Amygdala (tissue), 56 donors: ENCODE results near the gene SLC24A3.

Experiments used
- DNase-seq, 56 donors: peaks; one replicate each; lab custom pipeline; 2025; lab: John Stamatoyannopoulos, UW

SLC24A3 gene

GRCh38 chr20:19335341-19335740, 122.9 kb downstream of the SLC24A3 start:
- DNase-seq: no peak

DNA sequence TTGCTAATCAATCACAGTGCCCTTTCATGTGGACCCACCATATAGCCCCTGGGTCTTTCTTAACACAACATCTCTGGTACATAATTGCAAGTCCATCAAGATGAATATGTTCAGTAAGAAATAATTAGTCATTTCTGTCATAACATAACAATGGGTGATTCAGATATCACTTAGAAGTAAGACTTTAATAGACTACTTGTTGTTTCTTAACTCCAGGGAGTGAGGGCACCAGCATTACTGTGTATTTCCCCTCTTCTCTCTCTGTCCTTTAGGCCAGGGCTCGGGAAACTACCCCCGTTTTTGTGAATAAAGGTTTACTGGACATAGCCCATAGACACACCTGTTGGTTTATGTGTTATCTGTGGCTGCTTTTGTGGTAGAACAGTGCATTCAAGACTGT, 123.5 kb downstream of the SLC24A3 start:
- DNase-seq: no peak

- no peak for DNase-seq
Observed at GRCh38 chr20:19336631-19337030, 124.2 kb downstream of the SLC24A3 start.

DNA sequence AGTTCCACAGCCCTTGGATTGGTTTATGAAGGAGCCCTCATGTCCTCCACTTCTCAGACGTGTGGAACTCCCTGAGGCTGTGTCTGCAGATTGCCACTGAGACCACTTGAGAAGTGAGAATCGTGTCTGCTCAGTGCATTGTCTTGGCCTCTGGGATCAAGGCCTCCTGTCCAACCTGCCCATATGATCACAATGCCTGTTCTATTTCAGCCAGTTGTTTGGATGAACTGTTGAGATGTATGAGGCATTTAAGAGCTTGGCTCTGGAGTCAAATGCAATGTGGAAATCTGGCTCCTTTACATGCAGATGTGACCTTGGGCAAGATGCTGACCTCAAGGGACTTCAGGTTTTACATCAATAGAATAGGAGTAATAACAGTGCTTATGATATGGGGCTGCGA, 125.9 kb downstream of the SLC24A3 start:
- DNase-seq: no peak

GRCh38 chr20:19338960-19339359, 126.5 kb downstream of the SLC24A3 start:
- no peak for DNase-seq

- no peak for DNase-seq
Observed at GRCh38 chr20:19341348-19342053, 129.1 kb downstream of the SLC24A3 start.

GRCh38 chr20:19344341-19344740, 131.9 kb downstream of the SLC24A3 start:
- DNase-seq: no peak

GRCh38 chr20:19347943-19348456, 135.6 kb downstream of the SLC24A3 start:
- no peak for DNase-seq

GRCh38 chr20:19348582-19348981, 136.1 kb downstream of the SLC24A3 start:
- DNase-seq: no peak

DNA sequence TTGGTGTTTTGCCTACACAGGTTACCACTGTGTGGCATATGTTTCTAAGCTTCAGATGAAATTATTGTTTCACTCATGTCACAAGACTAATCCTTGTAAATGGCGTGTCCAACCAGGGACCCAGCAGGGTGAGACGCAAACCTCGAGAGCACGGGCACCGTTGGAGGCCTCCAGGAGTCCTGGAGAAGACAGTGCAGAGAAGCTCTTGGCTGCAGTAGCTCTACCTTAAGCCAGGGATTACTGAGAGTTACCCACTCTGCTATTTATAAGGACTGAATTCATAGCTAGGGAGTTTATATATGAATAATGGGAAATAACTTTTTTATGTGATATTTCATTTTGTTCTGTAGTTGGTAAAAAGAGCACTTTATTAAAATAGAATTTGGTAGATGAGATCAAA, 137.4 kb downstream of the SLC24A3 start:
- no peak for DNase-seq

GRCh38 chr20:19351542-19351941, 139.1 kb downstream of the SLC24A3 start:
- DNase-seq: no peak

DNA sequence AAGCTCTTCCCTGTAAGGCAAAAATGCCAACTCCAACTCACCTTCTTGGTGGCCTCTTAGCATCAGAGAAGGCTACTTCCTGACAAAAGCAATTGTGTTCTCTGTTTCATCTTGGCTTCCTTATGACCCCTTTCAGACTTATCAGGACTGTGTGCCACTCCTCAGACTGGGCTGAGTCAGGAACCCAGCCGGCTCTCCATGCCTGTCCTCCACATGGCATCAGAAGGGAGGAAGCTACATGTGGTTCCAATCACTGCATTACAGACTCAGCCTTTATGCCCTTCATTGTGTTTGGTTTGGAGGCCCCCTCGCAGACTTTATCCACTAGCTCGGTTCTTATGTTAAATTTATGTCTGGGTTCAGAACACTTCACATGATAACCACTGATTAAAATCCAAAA, 142.5 kb downstream of the SLC24A3 start:
- DNase-seq: no peak

GRCh38 chr20:19361790-19362189, 149.3 kb downstream of the SLC24A3 start:
- DNase-seq: no peak

GRCh38 chr20:19363476-19363875, 151.0 kb downstream of the SLC24A3 start:
- no peak for DNase-seq

- DNase-seq: no peak
Observed at GRCh38 chr20:19367591-19367990, 155.1 kb downstream of the SLC24A3 start.

GRCh38 chr20:19368351-19368750, 155.9 kb downstream of the SLC24A3 start:
- peak in 31 of 56 donors; percentile 4 to 80 (median 33) for DNase-seq

DNA sequence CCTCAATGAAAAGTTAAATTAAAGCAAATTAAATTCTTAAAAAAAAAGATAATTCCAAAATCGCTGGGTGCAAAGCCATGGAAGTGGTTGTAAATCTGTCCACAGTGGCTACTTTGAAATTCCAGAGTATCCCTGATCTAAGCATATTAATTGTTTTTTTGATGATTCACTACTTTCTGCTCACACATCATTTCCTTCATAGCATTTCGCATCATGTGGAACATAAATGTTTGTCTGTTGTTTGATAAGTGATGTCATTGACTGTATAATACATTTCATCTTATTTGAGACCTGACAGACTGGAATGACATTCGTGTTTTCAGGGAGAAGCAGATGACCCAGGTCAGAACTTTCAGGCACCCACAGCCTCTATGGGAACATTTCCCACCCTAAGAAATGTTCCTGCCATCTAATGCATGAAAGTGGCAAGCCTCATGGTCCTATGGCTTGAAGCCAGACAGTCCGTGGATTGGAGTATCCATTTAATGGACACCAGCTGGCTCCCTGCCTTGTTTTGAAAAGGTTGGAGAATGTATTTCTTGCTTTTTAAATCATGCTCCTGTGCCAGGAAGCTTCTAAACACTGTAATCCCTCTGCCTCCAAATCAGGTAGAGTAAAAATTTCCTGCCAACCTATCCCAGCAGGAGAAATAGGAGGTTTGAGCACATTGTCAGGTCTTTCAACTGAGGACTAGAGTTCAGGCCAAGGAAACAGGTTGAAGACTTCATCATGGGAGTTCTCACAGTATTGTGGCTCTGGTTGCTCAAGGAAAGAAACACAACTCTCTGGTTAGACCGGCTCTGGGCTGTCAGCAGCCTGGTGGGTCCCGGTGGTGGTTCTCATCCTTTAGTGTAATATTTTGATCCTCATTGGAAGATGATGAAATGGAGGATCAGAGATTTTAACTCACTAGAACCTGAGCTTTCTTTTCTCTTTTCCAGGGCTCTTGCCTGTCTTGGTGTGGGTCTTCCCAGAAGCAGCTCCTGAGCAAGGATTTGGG, 157.9 kb downstream of the SLC24A3 start:
- DNase-seq: no peak

- no peak for DNase-seq
Observed at GRCh38 chr20:19371112-19371511, 158.7 kb downstream of the SLC24A3 start.

DNA sequence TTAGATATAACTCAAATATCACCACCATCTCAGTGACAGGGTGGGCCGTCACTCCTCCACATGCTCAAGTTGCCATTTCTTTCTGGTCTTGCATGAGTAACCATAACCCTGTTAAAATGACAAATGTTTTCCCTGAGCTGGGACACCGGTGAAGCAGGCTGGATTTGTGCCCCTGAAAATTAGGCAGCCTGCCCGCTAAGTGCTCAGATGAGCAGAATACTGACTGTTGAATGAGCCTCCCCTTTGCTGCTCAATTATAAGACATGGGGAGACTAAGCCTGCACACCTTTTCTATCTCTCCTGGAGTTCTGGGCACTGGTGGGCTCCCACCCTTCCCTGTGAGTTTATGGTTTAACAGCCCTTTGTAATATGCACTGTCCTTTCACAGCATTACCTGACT, 161.8 kb downstream of the SLC24A3 start:
- DNase-seq: no peak

GRCh38 chr20:19375395-19375794, 163.0 kb downstream of the SLC24A3 start:
- DNase-seq: no peak

- no peak for DNase-seq
Observed at GRCh38 chr20:19375801-19376200, 163.4 kb downstream of the SLC24A3 start.
